Heart left ventricle (tissue), 13 donors: ENCODE measurements around the gene CSNK1A1.

Experiments
- CTCF ChIP-seq, 12 donors: fragments of 200-600 bp; sonication (generic) in 4 of 12; IDR thresholded peaks; one replicate each; pipeline versions ENCODE4 v1.5.0 to v1.8.0; 2018 to 2022; ENCODE audit warnings: antibody characterized with exemption in 12 of 12, mild to moderate bottlenecking in 5 of 12
- POLR2A ChIP-seq, 2 donors: fragments of 450-650 bp; IDR thresholded peaks; one replicate each; pipeline ENCODE4 v1.6.1; 2017; ENCODE audit warnings: antibody characterized with exemption in 2 of 2, mild to moderate bottlenecking in 2 of 2, moderate library complexity in 2 of 2
- donor health status: ischemic (EF 13 %, LVEDD 7.1; RV severe dilation, severe dysfunction).
- donor health status: DM: no; HTN: yes; CAD: no.
- donor health status: DM: no; HTN: no; CAD: no.
- donor health status: ischemic (EF 25% LVEDD 6.9; RV normal size, moderate dysfunction).
- donor health status: ischemic (EF 25% LVEDD 5.7; RV mildly dilated, moderate dysfunction).
- donor health status: ischemic (EF 35%, LVEDD 5.7; RV mildly dilated, moderate dysfunction).
- donor health status: nonischemic (EF 11% LVEDD 7.7; RV severe dilation, severe dysfunction).
- donor health status: DM: yes; HTN: yes; CAD: no.
- donor health status: PGD.
- donor health status: ischemic (EF 29% LVEDD 5.4; RV normal size, mild dysfunction).
- donor health status: nonischemic (EF 23%, LVEDD 6.1; RV moderate dilation, normal function).

GRCh38 chr5:149490599-149491485 is 60.4 kb downstream of the CSNK1A1 start:
- TF ChIP-seq POLR2A (IDR thresholded peaks at IDR 0.05) (no peak), CTCF (IDR thresholded peaks at IDR 0.05) (no peak)
